H1 (cell line): ENCODE results near the gene FA2H. TPM values are rescaled to one million over a fixed set of nuclear protein-coding genes. Genes with fewer than 3 reads are reported as not detected.

Experiments
- CTCF ChIP-seq, 3 experiments: IDR thresholded peaks; 1 replicate in 2 of 3; 2 replicates in 1 of 3; pipeline versions ENCODE4 v1.5.1 to v1.6.1; 2011; ENCODE audit warnings: low read length in 3 of 3, mild to moderate bottlenecking in 3 of 3, inconsistent platforms in 2 of 3, low read depth in 1 of 3, moderate library complexity in 1 of 3; ENCODE audit not compliant: insufficient read depth in 1 of 3; ENCODE audit errors: control extremely low read depth in 1 of 3
- polyA plus RNA-seq, 7 experiments: library from polyadenylated mRNA; depleted of rRNA in 3 of 7; stranded (reverse) in 5 of 7; unstranded in 2 of 7; fragments of >200 nt in 5 of 7; fragments of 200-250 nt in 2 of 7; gene quantifications; 1 replicate in 5 of 7; 2 replicates in 1 of 7; 4 replicates in 1 of 7; pipeline versions ENCODE4 v1.2.1 to v1.2.3, GENCODE V29; 2011 to 2013; ENCODE audit warnings: missing spikeins in 2 of 7, mixed read lengths in 2 of 7
- total RNA-seq: library from RNA; stranded (reverse); fragmentation: NEBNext Ultra II Directional; extraction: Animal tissue kit (Norgen Biotek cat#: 25700); gene quantifications from 2 replicates; pipeline ENCODE4 v1.2.1, GENCODE V29; 2021

The FA2H gene
- total and polyA plus RNA-seq, 2 of the 8 experiments (the other 6 are each of a cell fraction or from before 2014, with no cell fraction given): 2.1 to 2.5 TPM

DNA sequence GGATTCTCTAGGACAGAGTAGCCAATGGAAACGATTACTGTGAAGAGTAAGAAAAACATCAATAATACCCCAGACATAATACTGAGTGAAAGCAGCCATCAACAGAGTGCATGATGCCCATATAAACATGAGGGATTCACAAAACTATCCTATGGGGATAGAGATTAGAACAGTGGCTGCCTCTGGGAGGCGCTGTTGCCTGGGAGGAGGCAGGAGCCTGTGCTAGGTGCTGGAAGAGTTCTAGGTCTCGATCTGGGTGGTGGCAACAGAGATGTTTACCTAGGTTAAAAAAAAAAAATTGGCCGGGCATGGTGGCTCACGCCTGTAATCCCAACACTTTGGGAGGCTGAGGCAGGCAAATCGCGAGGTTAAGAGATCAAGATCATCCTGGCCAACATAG lies 7.9 kb downstream of the FA2H start (continued):
- TF ChIP-seq CTCF (IDR thresholded peaks at IDR 0.05; ENCODE audit: control extremely low read depth in 1 of 3, insufficient read depth in 1 of 3, low read depth in 1 of 3, low read length in 3 of 3): peak; percentile 61 to 78 (median 63)
